ENCODE results near the gene HTR3D.
"Not testable (repeated sequence)": the region's sequence is repeated elsewhere in the genome, so short reads cannot be mapped to it uniquely, and the experiment has no call there.

Gene HTR3D

GRCh38 chr3:184050217-184050847, 18.8 kb downstream of the HTR3D start:
- DNase-seq: no peak
- intact Hi-C loops (cut with DNase I): no loop called here

GRCh38 chr3:184052767-184053166, 21.2 kb downstream of the HTR3D start, which contains the start of gene HTR3C:
HTR3C (plus strand) TSS chr3:184053047; CDS start chr3:184053081, 34 bp downstream.
- DNase-seq: no peak
- intact Hi-C loops (cut with DNase I): no loop called here

- DNase-seq: no peak
- intact Hi-C loops (cut with DNase I): no loop called here
Measured at GRCh38 chr3:184058029-184058428, 26.5 kb downstream of the HTR3D start.

- DNase-seq: no peak
- intact Hi-C loops (cut with DNase I): no loop called here
Measured at GRCh38 chr3:184059424-184059823, 27.9 kb downstream of the HTR3D start.

- DNase-seq: no peak
- intact Hi-C loops (cut with DNase I): no loop called here
Measured at GRCh38 chr3:184062637-184063036, 31.1 kb downstream of the HTR3D start.

- intact Hi-C loops (cut with DNase I): no loop called here
- DNase-seq: no peak
Measured at GRCh38 chr3:184066211-184066610, 34.7 kb downstream of the HTR3D start.

- DNase-seq: no peak
- intact Hi-C loops (cut with DNase I): no loop called here
Measured at GRCh38 chr3:184067573-184068055, 36.1 kb downstream of the HTR3D start.

GRCh38 chr3:184068344-184068743, 36.8 kb downstream of the HTR3D start:
- DNase-seq: no peak
- intact Hi-C loops (cut with DNase I): no loop called here

GRCh38 chr3:184071142-184071541, 39.6 kb downstream of the HTR3D start:
- DNase-seq; intact Hi-C loops (cut with DNase I): not testable (repeated sequence)

GRCh38 chr3:184073621-184074020, 42.1 kb downstream of the HTR3D start:
- DNase-seq: no peak
- intact Hi-C loops (cut with DNase I): no loop called here

- no peak for DNase-seq
- intact Hi-C loops (cut with DNase I): no loop called here
Measured at GRCh38 chr3:184075901-184076300, 44.4 kb downstream of the HTR3D start.

GRCh38 chr3:184077881-184078280, 46.3 kb downstream of the HTR3D start:
- DNase-seq: no peak
- intact Hi-C loops (cut with DNase I): no loop called here

GRCh38 chr3:184078851-184079250, 47.3 kb downstream of the HTR3D start:
- intact Hi-C loops (cut with DNase I): no loop called here
- DNase-seq: no peak

GRCh38 chr3:184081116-184081830, 49.7 kb downstream of the HTR3D start:
- no peak for DNase-seq
- intact Hi-C loops (cut with DNase I): no loop called here

GRCh38 chr3:184082034-184082433, 50.5 kb downstream of the HTR3D start:
- intact Hi-C loops (cut with DNase I): no loop called here
- DNase-seq: no peak

- intact Hi-C loops (cut with DNase I): no loop called here
- DNase-seq: no peak
Measured at GRCh38 chr3:184082465-184082864, 50.9 kb downstream of the HTR3D start.

- no peak for DNase-seq
- intact Hi-C loops (cut with DNase I): no loop called here
Measured at GRCh38 chr3:184085389-184085852, 53.9 kb downstream of the HTR3D start.
